GM19238 (cell line): Measurements from ENCODE around the gene SPACA5B.
"Not testable (repeated sequence)": the region's sequence is repeated elsewhere in the genome, so short reads cannot be mapped to it uniquely, and the experiment has no call there.

Experiments
- DNase-seq: peaks from one replicate; pipeline ENCODE4 v3.0.0; 2011; ENCODE audit warnings: low spot score; ENCODE audit not compliant: insufficient read length

The SPACA5B gene

DNA sequence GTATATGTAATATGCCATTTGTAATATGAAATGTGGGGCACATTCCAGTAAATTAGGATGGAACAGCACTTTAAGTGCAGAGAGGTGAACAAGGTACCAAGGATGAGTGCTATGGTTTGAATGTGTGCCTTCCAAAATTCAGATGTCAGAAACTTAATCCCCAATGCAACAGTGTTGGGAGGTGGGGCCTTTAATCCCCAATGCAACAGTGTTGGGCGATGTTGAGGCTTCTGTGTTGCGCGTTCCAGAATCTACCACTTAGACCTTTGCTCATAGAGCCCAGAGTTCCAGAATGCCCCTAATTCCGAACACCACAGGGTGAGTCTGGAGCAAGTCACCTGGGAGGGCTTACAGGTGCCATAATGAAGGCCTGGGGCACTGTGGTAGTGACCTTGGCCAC, at the start of gene SPACA5B:
Gene SPACA5B (plus strand): TSS at position 301 of the 400 bp plus-strand sequence. CDS start 62 bp downstream, at position 363.
- not testable (repeated sequence) for DNase-seq

DNA sequence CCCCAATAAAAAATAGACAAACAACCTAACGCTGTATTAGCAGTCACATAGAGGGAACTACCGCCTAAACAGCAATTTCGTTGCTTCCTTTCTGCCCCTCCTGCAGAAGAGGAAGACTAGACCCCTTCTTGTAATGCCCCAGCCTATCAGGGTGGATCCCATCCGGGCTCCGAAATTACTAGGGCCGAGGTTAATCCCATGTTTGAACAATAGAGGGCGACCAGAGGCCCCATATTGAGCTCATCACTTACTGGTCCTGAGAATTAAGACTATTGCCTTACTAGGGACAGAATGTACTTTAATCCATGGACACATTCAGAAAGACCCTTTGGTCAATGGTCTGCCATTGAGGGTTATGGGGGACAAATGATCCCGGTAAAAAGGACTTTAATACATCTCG, 47.2 kb upstream of the SPACA5B start:
- DNase-seq, result peak; percentile 48

- no peak for DNase-seq
These were observed 46.7 kb upstream of the SPACA5B start for GRCh38 chrX:48083706-48084105.

GRCh38 chrX:48086082-48086481, 44.3 kb upstream of the SPACA5B start:
- DNase-seq, result no peak

DNA sequence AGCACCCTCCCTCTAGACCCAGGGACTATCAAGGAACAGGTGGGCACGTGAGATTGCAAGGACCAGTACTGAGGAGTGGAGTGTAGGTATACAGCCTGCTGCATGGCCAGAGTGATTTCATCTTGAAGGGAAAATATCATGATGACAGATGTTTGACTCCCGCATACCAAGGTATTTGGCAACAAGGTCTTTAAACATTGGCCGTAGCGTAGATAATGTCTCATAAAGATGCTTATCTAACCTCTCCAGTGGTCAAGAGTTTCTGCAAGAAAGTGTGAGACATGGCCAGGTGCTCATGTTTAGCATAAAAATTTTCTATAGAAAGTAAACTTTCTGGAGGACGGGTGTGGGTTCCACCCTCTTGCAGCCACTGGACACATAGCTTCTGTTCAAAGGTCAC, 40.3 kb upstream of the SPACA5B start:
- DNase-seq, result no peak

DNA sequence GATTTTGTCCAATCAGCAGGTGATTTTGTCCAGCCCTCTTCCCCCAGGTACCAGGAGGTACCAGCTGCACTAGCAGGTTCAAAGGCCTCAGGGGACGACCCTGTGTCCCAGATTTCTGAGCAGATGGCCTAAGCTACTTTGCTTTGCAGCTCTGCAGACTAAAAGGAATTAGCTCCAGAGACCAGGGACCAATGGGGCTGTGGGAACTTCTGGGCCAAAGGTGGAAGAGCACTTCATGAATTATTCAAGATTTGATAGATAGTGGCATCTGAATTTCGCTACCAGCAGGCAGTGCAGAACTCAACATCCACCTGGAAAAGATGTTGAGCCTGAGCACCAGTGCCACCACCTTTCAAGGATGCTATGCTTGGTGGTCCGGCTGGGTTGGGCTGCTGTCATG, 37.9 kb upstream of the SPACA5B start:
- DNase-seq, result not testable (repeated sequence)

- no peak for DNase-seq
These were observed 29.0 kb upstream of the SPACA5B start for GRCh38 chrX:48101443-48101842.

- no peak for DNase-seq
These were observed 27.5 kb upstream of the SPACA5B start for GRCh38 chrX:48102874-48103374.

- no peak for DNase-seq
These were observed 22.7 kb upstream of the SPACA5B start for GRCh38 chrX:48107717-48108116.

DNA sequence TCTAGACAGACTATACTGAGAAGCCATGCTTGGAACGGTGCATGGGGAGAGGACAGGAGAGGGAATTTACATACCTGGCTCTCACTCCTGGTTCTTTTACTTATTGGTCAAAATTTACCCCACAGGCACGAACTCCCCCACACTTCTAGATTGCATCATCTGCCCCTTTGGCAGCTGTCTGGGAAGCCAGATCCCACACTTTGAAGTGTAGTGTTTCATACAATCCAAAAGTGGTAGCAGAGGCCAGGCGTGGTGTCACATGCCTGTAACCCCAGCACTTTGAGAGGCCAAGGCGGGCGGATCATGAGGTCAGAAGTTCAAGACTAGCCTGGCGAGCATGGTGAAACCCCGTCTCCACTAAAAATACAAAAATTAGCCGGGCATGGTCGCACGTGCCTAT, 5.1 kb upstream of the SPACA5B start:
- not testable (repeated sequence) for DNase-seq

DNA sequence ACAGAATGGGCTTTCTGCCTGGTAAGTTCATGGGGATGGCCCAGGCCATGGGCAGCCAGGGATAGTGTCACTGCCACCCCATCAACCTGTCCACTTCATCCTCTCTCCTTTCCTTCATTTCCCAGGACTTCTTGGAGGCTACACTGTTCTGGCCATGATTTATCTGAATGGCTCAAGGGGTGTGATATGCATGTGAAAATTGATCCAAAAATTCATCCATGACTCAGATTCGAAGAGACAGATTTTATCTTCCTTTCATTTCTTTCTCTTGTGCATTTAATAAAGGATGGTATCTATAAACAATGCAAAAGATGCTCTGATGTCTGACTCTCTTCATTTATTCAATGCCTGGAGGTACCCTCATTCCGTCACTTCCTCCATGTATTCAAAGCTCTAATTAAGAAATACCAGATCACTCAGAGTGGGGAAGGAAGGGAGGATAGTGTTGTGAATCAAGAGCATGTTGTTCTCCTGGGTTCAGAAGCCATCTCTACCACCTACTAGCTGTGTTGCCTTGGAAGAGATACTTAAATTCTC, 1.9 kb downstream of the SPACA5B start:
- not testable (repeated sequence) for DNase-seq

- not testable (repeated sequence) for DNase-seq
These were observed 8.7 kb downstream of the SPACA5B start for GRCh38 chrX:48139076-48139475.

DNA sequence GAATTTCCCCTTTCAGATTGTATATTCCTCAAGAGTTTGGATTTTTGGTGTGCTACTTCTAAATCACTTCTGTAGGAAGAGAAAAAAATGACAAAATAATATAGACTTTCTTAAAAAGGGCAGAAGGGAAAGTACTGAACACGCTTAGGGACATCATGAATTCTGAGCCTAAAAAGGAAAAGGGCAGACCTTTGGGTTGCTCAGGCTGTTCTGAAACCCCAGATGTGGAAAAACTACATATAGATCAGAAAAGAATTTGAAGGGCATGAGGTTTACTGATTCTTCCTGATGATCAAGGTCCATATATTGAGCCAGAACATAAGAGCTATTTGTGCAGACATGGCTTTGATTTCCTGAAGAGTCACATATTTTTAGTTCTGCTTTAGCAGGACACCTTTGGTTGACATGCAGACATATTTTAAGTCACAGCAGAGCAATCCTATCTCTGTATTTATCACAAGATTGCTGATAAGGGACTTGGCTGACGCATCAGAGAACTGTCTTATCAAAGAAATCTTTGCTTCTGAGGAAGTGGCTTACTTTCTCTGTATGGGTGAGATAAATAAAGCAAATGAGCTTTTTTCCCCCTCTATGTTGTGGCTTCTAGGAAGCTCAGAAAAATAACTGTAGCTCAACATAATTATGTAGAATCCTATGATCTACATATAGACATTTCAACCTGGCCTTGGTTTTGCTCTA, 11.5 kb downstream of the SPACA5B start:
- not testable (repeated sequence) for DNase-seq

DNA sequence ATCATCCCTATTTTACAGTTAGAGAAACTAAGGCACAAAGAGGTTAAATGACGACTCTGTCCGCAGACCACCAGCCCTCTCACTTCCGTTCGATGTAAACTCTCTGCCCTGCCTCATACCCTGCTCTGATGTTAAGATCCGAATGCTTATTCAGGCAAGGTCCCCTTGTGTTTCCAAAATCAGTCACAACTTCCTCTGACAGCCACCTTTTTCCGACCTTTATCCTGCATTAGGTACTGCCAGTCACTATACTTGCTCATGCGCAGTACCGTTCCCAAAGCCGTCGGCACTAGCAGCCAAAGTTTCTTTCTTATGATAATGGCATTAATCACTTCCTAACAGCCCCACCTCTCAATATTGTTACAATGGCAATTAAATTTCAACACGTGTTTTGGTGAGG, 12.3 kb downstream of the SPACA5B start:
- DNase-seq, result not testable (repeated sequence)

- no peak for DNase-seq
These were observed 23.3 kb downstream of the SPACA5B start for GRCh38 chrX:48153769-48154168.

DNA sequence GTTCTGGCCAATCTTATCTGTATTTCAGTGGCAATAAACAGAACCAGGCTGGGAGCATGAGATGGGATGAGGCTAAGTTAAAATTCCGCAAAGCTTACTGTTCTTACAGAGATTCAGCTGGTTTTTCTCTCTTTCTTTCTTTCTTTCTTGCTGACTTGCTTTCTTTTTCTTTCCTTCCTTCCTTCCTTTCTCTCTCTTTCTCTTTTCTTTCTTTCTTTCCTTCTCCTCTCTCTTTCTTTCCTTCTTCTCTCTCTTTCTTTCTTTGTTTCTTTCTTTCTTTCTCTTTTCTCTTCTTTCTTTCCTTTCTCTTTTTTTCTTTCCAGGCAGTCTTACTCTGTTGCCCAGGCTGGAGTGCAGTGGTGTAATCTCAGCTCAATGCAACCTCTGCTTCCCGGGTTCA, 24.4 kb downstream of the SPACA5B start:
- no peak for DNase-seq

- no peak for DNase-seq
These were observed 25.6 kb downstream of the SPACA5B start for GRCh38 chrX:48156014-48156413.

DNA sequence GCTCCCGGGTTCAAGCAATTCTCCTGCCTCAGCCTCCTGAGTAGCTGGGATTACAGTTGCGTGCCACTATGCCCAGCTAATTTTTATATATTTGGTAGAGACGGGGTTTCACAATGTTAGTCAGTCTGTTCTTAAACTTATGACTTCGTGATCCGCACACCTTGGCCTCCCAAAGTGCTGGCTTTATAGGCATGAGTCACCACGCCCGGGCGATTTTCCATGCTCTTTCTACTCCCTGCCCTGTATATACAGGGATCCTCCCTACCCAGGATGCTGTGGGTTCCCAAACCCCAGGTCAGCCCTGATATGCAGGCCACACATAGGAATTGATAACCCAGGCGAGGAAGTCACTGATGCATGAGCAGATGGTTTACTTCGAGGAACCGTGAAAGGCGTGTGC, 34.8 kb downstream of the SPACA5B start:
- DNase-seq, result no peak

GRCh38 chrX:48166322-48166721, 35.9 kb downstream of the SPACA5B start:
- DNase-seq, result not testable (repeated sequence)

- no peak for DNase-seq
These were observed 49.3 kb downstream of the SPACA5B start for GRCh38 chrX:48179691-48180090.

- no peak for DNase-seq
These were observed 50.4 kb downstream of the SPACA5B start for GRCh38 chrX:48180811-48181210.

GRCh38 chrX:48181882-48182281, 51.5 kb downstream of the SPACA5B start:
- DNase-seq, result not testable (repeated sequence)
